ENCODE data around the gene FRY. TPM values are rescaled to one million over a fixed set of nuclear protein-coding genes. Genes with fewer than 3 reads are reported as not detected.

FRY gene
- total and polyA plus RNA-seq, 9 of the 15 experiments (the other 6 are each of a cell fraction or from before 2014, with no cell fraction given) = 0.03 to 0.31 (median 0.11) TPM; not detected in 3

- peak; percentile 44; the same call in 1 of the 2 replicates for TF ChIP-seq KLF13 (tag; IDR thresholded peaks at IDR 0.05; ENCODE audit: borderline replicate concordance, low read depth)
- peak; percentile 87 for TF ChIP-seq TAF9B (IDR thresholded peaks at IDR 0.05; ENCODE audit: partially characterized antibody)
- TF ChIP-seq, protein P1, sequence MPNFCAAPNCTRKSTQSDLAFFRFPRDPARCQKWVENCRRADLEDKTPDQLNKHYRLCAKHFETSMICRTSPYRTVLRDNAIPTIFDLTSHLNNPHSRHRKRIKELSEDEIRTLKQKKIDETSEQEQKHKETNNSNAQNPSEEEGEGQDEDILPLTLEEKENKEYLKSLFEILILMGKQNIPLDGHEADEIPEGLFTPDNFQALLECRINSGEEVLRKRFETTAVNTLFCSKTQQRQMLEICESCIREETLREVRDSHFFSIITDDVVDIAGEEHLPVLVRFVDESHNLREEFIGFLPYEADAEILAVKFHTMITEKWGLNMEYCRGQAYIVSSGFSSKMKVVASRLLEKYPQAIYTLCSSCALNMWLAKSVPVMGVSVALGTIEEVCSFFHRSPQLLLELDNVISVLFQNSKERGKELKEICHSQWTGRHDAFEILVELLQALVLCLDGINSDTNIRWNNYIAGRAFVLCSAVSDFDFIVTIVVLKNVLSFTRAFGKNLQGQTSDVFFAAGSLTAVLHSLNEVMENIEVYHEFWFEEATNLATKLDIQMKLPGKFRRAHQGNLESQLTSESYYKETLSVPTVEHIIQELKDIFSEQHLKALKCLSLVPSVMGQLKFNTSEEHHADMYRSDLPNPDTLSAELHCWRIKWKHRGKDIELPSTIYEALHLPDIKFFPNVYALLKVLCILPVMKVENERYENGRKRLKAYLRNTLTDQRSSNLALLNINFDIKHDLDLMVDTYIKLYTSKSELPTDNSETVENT (CRISPR knock-in tag; IDR thresholded peaks at IDR 0.05) = peak; percentile 49; the same call in 1 of the 2 replicates
- peak; percentile 83 for TF ChIP-seq KDM5B (IDR thresholded peaks at IDR 0.05; ENCODE audit: insufficient replicate concordance, low read depth, low read length)
- TF ChIP-seq CTCF (IDR thresholded peaks at IDR 0.05 in 2 of 3, conservative IDR thresholded peaks at IDR 0.05 in 1 of 3; ENCODE audit: insufficient read depth in 2 of 3, low read depth in 1 of 3, low read length in 3 of 3) = no peak
- no peak for TF ChIP-seq ZNF449 (CRISPR knock-in tag; IDR thresholded peaks at IDR 0.05)
- TF ChIP-seq SMARCA4 (IDR thresholded peaks at IDR 0.05) = peak; percentile 65; the same call in 1 of the 2 replicates
- TF ChIP-seq ZNF695 (CRISPR knock-in tag; IDR thresholded peaks at IDR 0.05) = no peak
- TF ChIP-seq ZKSCAN1 (IDR thresholded peaks at IDR 0.05; ENCODE audit: low read depth, low read length) = no peak
- TF ChIP-seq, protein P2, sequence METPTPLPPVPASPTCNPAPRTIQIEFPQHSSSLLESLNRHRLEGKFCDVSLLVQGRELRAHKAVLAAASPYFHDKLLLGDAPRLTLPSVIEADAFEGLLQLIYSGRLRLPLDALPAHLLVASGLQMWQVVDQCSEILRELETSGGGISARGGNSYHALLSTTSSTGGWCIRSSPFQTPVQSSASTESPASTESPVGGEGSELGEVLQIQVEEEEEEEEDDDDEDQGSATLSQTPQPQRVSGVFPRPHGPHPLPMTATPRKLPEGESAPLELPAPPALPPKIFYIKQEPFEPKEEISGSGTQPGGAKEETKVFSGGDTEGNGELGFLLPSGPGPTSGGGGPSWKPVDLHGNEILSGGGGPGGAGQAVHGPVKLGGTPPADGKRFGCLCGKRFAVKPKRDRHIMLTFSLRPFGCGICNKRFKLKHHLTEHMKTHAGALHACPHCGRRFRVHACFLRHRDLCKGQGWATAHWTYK (CRISPR knock-in tag; IDR thresholded peaks at IDR 0.05) = 0 out of 2 replicates have a peak, but pooled peaks have one; percentile 68
- peak in 1 of 2 experiments; percentile 32; a peak in 1 of 4 replicates for TF ChIP-seq TRIM24 (IDR thresholded peaks at IDR 0.05)
- TF ChIP-seq, protein P3, sequence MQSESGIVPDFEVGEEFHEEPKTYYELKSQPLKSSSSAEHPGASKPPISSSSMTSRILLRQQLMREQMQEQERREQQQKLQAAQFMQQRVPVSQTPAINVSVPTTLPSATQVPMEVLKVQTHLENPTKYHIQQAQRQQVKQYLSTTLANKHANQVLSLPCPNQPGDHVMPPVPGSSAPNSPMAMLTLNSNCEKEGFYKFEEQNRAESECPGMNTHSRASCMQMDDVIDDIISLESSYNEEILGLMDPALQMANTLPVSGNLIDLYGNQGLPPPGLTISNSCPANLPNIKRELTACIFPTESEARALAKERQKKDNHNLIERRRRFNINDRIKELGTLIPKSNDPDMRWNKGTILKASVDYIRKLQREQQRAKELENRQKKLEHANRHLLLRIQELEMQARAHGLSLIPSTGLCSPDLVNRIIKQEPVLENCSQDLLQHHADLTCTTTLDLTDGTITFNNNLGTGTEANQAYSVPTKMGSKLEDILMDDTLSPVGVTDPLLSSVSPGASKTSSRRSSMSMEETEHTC (IDR thresholded peaks at IDR 0.05) = peak; percentile 47; the same call in 1 of the 2 replicates
- TF ChIP-seq MXD1 (CRISPR knock-in tag; IDR thresholded peaks at IDR 0.05; ENCODE audit: borderline replicate concordance, poor library complexity, severe bottlenecking) = no peak
- 0 out of 2 replicates have a peak, but pooled peaks have one; percentile 52 for TF ChIP-seq MYNN (IDR thresholded peaks at IDR 0.05)
- TF ChIP-seq MYNN (CRISPR knock-in tag; IDR thresholded peaks at IDR 0.05) = no peak
- TF ChIP-seq DPF2 (IDR thresholded peaks at IDR 0.05) = 0 out of 2 replicates have a peak, but pooled peaks have one; percentile 31
- no peak for TF ChIP-seq MXI1 (IDR thresholded peaks at IDR 0.05; ENCODE audit: low read depth, low read length)
These were observed 283.9 kb downstream of the FRY start, which contains the start of the genes BRCA2 and ZAR1L (continued) for GRCh38 chr13:32315238-32316027.

All from K562 (cell line).